Ectodermal cell (in vitro differentiated cells): ENCODE data around the gene SLC52A1.

Experiments
- H3K27ac ChIP-seq: 2 replicates; pipeline ENCODE4 v1.7.0; 2013; ENCODE audit warnings: mild to moderate bottlenecking, low read depth, low read length; ENCODE audit not compliant: insufficient read depth, poor library complexity, severe bottlenecking
- H3K27me3 ChIP-seq: 2 replicates; pipeline ENCODE4 v1.7.0; 2013; ENCODE audit warnings: mild to moderate bottlenecking, low read length; ENCODE audit not compliant: insufficient read depth, control insufficient read depth, poor library complexity, severe bottlenecking
- H3K36me3 ChIP-seq: one replicate; pipeline ENCODE4 v1.7.0; 2013; ENCODE audit warnings: low read length; ENCODE audit not compliant: control insufficient read depth, insufficient read depth
- H3K4me1 ChIP-seq: one replicate; pipeline ENCODE4 v1.7.0; 2013; ENCODE audit warnings: low read length; ENCODE audit not compliant: control insufficient read depth, insufficient read depth
- H3K4me3 ChIP-seq: 2 replicates; pipeline ENCODE4 v1.7.0; 2013; ENCODE audit warnings: low read depth, low read length, control low read depth; ENCODE audit not compliant: insufficient read depth
- H3K9me3 ChIP-seq: 2 replicates; pipeline ENCODE4 v1.7.0; 2013; ENCODE audit warnings: mild to moderate bottlenecking, low read length, moderate library complexity; ENCODE audit not compliant: control insufficient read depth
- WGBS, 2 experiments: methylation state at CpG; one replicate each; pipeline ENCODE4 v1.1.7; 2013; ENCODE audit warnings: missing lambda C conversion rate in 2 of 2; 5-methylcytosine and 5-hydroxymethylcytosine counted together

The SLC52A1 gene

DNA sequence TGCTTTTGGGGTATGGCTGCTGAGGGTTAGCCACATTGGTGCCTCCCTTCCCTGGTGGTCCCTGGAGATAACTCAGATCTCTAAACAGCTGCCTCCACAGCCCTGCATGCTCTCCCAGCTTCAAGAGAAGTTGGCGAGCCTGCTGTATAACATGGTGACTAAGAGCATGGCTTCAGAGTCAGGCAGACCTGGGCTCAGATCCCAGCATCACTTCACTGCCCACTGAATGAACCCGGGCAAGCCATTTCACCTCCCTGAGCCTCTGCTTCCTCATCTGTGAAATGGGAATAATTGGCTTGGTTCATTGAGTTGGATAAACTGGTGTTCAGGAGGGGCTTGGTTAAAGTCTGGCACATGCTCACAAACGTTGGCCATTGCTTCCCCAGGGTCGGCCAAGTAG is 20.9 kb downstream of the SLC52A1 start:
- Histone ChIP-seq H3K27me3 (no peaks in the 10 kb centered on the region), H3K4me3 (no peak overlapping the region), H3K27ac (no peak overlapping the region), H3K9me3 (no peaks in the 10 kb centered on the region), H3K4me1 (no peaks in the 10 kb centered on the region), H3K36me3 (peaks cover 18% of the 10 kb centered on the region)
- WGBS, 2 experiments = 88 to 96% methylated on average over 4 of the region's 4 CpGs

DNA sequence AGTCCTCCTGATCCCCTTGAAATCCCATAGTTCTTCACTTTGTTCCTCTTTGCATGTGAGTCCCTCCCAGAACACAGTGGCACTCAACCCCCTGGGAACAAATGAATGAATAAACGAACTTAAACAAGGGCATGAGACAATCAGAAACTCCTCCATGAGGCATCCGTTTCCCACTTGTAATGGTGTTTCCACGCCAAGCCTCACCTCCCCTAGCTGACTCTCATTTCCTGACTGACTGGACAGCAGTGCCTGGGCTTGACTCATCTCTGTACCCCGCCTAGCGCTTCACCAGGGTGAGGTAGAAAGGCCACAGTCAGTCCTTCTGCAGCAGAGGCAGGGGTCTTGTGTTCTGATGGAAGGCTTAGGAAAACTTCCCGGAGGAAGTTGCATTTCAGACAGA is 23.3 kb downstream of the SLC52A1 start:
- H3K36me3 ChIP-seq = peaks cover 20% of the 10 kb centered on the region
- no peak overlapping the region for H3K4me3 ChIP-seq
- WGBS, 2 experiments = 90 to 95% methylated on average over 6 of the region's 6 CpGs
- no peaks in the 10 kb centered on the region for H3K9me3 ChIP-seq
- no peaks in the 10 kb centered on the region for H3K4me1 ChIP-seq
- no peaks in the 10 kb centered on the region for H3K27me3 ChIP-seq
- H3K27ac ChIP-seq = no peak overlapping the region

- Histone ChIP-seq H3K36me3 (peaks cover 31% of the 10 kb centered on the region), H3K4me3 (no peak overlapping the region), H3K4me1 (peaks cover 17% of the 10 kb centered on the region), H3K27ac (no peak overlapping the region), H3K27me3 (no peaks in the 10 kb centered on the region), H3K9me3 (no peaks in the 10 kb centered on the region)
- WGBS, 2 experiments = 94% methylated on average over 18 of the region's 18 CpGs
Measured at GRCh38 chr17:5003214-5003867, 31.9 kb downstream of the SLC52A1 start.

DNA sequence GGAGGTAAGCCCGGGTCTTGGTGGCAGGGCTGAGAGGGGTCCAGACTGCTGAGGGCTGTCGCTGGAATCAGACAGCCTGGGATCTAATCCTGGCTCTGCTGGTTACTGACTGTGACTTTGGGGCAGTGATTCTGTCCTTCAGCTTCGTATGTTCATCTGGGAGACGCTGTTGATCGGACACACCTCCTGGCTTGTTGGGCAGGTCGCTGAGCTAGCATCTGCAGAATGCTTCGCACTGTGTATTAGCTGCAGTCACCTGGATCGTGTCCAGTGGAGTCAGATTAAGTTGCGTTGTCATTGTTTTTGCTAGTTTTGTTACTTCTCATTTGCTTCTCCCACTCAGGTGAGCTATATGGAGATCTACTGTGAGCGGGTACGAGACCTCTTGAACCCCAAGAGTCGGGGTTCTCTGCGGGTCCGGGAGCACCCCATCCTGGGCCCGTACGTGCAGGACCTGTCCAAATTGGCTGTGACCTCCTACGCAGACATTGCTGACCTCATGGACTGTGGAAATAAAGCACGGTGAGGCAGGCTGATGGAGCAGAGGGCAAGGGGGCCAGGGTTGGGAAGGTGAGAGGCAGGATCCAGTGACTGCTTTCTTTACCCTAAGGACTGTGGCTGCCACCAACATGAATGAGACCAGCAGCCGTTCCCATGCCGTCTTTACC is 33.0 kb downstream of the SLC52A1 start:
- no peak overlapping the region for H3K4me3 ChIP-seq
- H3K4me1 ChIP-seq = peaks cover 17% of the 10 kb centered on the region
- 96 to 97% methylated on average over 20 of the region's 20 CpGs for WGBS, 2 experiments
- H3K27ac ChIP-seq = no peak overlapping the region
- H3K36me3 ChIP-seq = peaks cover 28% of the 10 kb centered on the region
- H3K27me3 ChIP-seq = peaks cover 2% of the 10 kb centered on the region
- H3K9me3 ChIP-seq = no peaks in the 10 kb centered on the region

GRCh38 chr17:5000237-5000639 is 35.0 kb downstream of the SLC52A1 start:
- Histone ChIP-seq H3K9me3 (no peaks in the 10 kb centered on the region), H3K4me1 (peaks cover 17% of the 10 kb centered on the region), H3K36me3 (peaks cover 28% of the 10 kb centered on the region), H3K27me3 (peaks cover 22% of the 10 kb centered on the region), H3K27ac (no peak overlapping the region), H3K4me3 (no peak overlapping the region)
- 84 to 86% methylated on average over 11 of the region's 11 CpGs for WGBS, 2 experiments

- H3K27me3 ChIP-seq = peaks cover 24% of the 10 kb centered on the region
- H3K4me1 ChIP-seq = peaks cover 17% of the 10 kb centered on the region
- H3K4me3 ChIP-seq = peak overlapping the region; percentile 89
- no peaks in the 10 kb centered on the region for H3K9me3 ChIP-seq
- H3K36me3 ChIP-seq = peaks cover 27% of the 10 kb centered on the region
- no peak overlapping the region for H3K27ac ChIP-seq
- 75 to 77% methylated on average over 12 of the region's 12 CpGs for WGBS, 2 experiments
Measured at GRCh38 chr17:4999430-5000093, 35.7 kb downstream of the SLC52A1 start.

DNA sequence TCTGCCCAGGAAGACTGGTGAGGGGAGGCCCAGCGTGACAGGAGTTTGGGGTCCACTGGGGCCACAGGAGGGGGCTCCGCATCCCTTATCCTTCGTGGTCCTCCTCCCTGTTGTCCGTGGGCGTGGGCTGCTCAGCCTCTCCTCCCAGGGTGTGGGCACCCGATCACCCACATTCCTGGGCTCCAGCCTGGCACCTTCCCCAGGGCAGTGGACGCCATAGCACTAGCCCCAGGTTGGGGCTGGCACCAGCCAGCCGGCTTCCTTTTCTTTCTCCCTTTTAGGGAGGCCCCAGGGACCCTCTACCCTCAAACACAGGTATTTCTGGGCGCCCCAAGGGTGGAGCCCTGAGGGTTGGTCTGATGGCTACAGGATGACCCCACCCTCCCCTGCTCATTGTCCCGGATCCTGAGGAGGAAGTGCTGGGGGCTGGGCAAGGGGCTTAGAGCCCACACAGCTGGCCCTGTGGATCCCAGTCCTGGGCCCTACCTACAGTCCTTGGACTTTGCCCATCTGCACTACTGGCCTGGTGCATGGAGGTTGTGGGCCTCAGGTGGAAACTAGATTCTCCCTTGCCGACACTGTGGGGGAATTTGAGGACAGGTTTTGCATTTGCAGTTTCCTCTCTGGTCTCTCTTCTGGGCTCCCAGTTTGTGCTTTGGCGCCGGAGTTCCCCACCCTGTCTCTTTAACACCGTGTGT is 36.3 kb downstream of the SLC52A1 start:
- Histone ChIP-seq H3K4me1 (peaks cover 17% of the 10 kb centered on the region), H3K27me3 (peaks cover 24% of the 10 kb centered on the region), H3K27ac (no peak overlapping the region), H3K36me3 (peaks cover 20% of the 10 kb centered on the region), H3K9me3 (no peaks in the 10 kb centered on the region), H3K4me3 (peak overlapping the region; percentile 89)
- WGBS, 2 experiments = 21 to 23% methylated on average over 14 of the region's 14 CpGs

- Histone ChIP-seq H3K4me1 (peaks cover 17% of the 10 kb centered on the region), H3K36me3 (peaks cover 18% of the 10 kb centered on the region), H3K4me3 (peak overlapping the region; percentile 89), H3K27ac (no peak overlapping the region), H3K27me3 (peaks cover 24% of the 10 kb centered on the region), H3K9me3 (no peaks in the 10 kb centered on the region)
- WGBS, 2 experiments = 0 to 1% methylated on average over 55 of the region's 55 CpGs
Measured at GRCh38 chr17:4998027-4998731, 37.0 kb downstream of the SLC52A1 start.

GRCh38 chr17:4997302-4998026 is 37.8 kb downstream of the SLC52A1 start, which contains the start of the genes INCA1 and KIF1C:
Gene INCA1 (minus strand): TSS chr17:4997522. CDS start chr17:4994437, 3,085 bp downstream.
Gene KIF1C (plus strand): TSS chr17:4997950. CDS start chr17:5000247, 2,297 bp downstream.
- Histone ChIP-seq H3K27me3 (peaks cover 24% of the 10 kb centered on the region), H3K4me3 (peak within 1 kb of the TSS; percentile 89), H3K36me3 (peaks cover 15% of the 10 kb centered on the region), H3K9me3 (no peaks in the 10 kb centered on the region), H3K27ac (peak within 1 kb of the TSS; percentile 69), H3K4me1 (peaks cover 17% of the 10 kb centered on the region)
- 1% methylated on average over 93 of the region's 93 CpGs for WGBS, 2 experiments
